Peyer's patch (tissue), 4 donors: Measurements from ENCODE around the gene ARPC5. TPM values are rescaled to one million over a fixed set of nuclear protein-coding genes. Genes with fewer than 3 reads are reported as not detected.
"Not testable (repeated sequence)": the region's sequence is repeated elsewhere in the genome, so short reads cannot be mapped to it uniquely, and the experiment has no call there.

ENCODE experiments used
- DNase-seq, 3 donors: peaks; one replicate each; pipeline ENCODE4 v3.0.0-alpha.2; 2017 to 2019
- H3K27ac ChIP-seq, 4 donors: fragments of 200-600 bp; sonication (generic); one replicate each; pipeline ENCODE4 v1.5.1; 2016 to 2019
- H3K27me3 ChIP-seq, 2 donors: fragments of 200-600 bp; sonication (generic); one replicate each; pipeline ENCODE4 v1.5.1; 2019
- H3K36me3 ChIP-seq, 3 donors: fragments of 200-600 bp; sonication (generic); one replicate each; pipeline ENCODE4 v1.5.1; 2016 to 2019
- H3K4me1 ChIP-seq, 4 donors: fragments of 200-600 bp; sonication (generic); one replicate each; pipeline ENCODE4 v1.5.1; 2016 to 2019
- H3K4me3 ChIP-seq, 4 donors: fragments of 200-600 bp; sonication (generic); 1 replicate in 3 of 4; 2 replicates in 1 of 4; pipeline ENCODE4 v1.5.1; 2016 to 2019; ENCODE audit warnings: mild to moderate bottlenecking in 1 of 4
- H3K9me3 ChIP-seq, 4 donors: fragments of 200-600 bp; sonication (generic); one replicate each; pipeline ENCODE4 v1.5.1; 2016 to 2019; ENCODE audit warnings: mild to moderate bottlenecking in 1 of 4
- POLR2A ChIP-seq, 2 donors: fragments of 450-650 bp; IDR thresholded peaks; one replicate each; pipeline ENCODE4 v1.5.1; 2017; ENCODE audit warnings: antibody characterized with exemption in 2 of 2, mild to moderate bottlenecking in 2 of 2, moderate library complexity in 2 of 2
- total RNA-seq, 4 donors: library from RNA; depleted of rRNA; stranded (reverse); fragments of >200 nt; gene quantifications; one replicate each; pipeline ENCODE4 v1.1.0, GENCODE V29; 2016
- TF ChIP-seq, protein P1 (sequence below), 6 experiments: fragments of 450-650 bp in 4 of 6; fragments of 200-600 bp in 2 of 6; sonication (generic) in 1 of 6; IDR thresholded peaks; one replicate each; pipeline ENCODE4 v1.5.1; 2017 to 2019; ENCODE audit warnings: antibody characterized with exemption in 6 of 6, mild to moderate bottlenecking in 3 of 6, moderate library complexity in 1 of 6

ARPC5 gene
- total RNA-seq, 4 donors from 2014 or later, result 57.9 to 86.7 (median 67.9) TPM

DNA sequence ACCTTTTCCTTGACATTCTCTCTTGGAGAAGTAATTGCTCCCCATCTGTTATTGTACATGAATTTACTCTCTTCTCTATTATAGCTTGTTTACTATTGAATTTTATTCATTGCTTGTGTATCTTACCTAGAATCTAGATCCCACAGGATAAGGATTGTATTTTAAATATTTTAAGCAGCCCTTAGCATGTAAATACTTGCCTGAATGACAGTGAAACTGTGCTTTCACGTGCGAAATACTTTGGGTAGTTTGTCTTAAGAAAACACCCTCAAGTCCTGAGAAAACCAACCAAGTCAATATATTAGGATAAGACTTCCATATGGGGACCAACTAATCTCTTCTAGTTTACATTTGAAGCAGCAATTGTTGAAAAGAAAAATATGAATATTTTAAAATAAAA lies 15.3 kb downstream of the ARPC5 start:
- Histone ChIP-seq H3K36me3 (peaks cover 0 to 9% (median 0%) of the 10 kb centered on the region in 3 donors), H3K4me1 (peaks cover 0 to 6% (median 0%) of the 10 kb centered on the region in 4 donors), H3K27me3 (no peaks in the 10 kb centered on the region), H3K9me3 (no peaks in the 10 kb centered on the region), H3K27ac (no peak overlapping the region), H3K4me3 (no peak overlapping the region)
- DNase-seq, result no peak
- TF ChIP-seq, protein P1, sequence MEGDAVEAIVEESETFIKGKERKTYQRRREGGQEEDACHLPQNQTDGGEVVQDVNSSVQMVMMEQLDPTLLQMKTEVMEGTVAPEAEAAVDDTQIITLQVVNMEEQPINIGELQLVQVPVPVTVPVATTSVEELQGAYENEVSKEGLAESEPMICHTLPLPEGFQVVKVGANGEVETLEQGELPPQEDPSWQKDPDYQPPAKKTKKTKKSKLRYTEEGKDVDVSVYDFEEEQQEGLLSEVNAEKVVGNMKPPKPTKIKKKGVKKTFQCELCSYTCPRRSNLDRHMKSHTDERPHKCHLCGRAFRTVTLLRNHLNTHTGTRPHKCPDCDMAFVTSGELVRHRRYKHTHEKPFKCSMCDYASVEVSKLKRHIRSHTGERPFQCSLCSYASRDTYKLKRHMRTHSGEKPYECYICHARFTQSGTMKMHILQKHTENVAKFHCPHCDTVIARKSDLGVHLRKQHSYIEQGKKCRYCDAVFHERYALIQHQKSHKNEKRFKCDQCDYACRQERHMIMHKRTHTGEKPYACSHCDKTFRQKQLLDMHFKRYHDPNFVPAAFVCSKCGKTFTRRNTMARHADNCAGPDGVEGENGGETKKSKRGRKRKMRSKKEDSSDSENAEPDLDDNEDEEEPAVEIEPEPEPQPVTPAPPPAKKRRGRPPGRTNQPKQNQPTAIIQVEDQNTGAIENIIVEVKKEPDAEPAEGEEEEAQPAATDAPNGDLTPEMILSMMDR (IDR thresholded peaks at IDR 0.05), result no peak
- no peak for TF ChIP-seq POLR2A (IDR thresholded peaks at IDR 0.05)

DNA sequence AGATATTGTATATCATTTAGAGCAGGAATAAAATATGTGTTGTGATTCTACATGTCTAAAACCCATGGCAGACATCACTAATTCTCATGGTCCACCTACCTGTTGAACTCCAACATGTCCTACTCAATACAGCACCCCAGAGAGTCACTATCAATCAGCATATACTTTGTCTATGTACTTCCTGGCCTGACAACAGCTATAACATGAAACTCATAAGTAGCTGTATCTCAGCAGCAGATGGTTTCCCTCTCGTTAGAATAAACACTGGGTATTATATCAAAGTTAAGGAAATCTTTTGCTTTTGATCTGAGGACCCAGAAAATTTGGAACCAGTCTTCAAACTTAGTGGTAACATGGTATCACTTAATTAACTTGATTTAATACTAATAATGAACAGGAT lies 15.8 kb downstream of the ARPC5 start:
- Histone ChIP-seq H3K9me3 (no peaks in the 10 kb centered on the region), H3K4me1 (peaks cover 0 to 6% (median 0%) of the 10 kb centered on the region in 4 donors), H3K27me3 (no peaks in the 10 kb centered on the region), H3K27ac (no peak overlapping the region), H3K36me3 (peaks cover 0 to 5% (median 0%) of the 10 kb centered on the region in 3 donors), H3K4me3 (no peak overlapping the region)
- DNase-seq, result no peak
- TF ChIP-seq, protein P1 (IDR thresholded peaks at IDR 0.05), result no peak
- no peak for TF ChIP-seq POLR2A (IDR thresholded peaks at IDR 0.05)

DNA sequence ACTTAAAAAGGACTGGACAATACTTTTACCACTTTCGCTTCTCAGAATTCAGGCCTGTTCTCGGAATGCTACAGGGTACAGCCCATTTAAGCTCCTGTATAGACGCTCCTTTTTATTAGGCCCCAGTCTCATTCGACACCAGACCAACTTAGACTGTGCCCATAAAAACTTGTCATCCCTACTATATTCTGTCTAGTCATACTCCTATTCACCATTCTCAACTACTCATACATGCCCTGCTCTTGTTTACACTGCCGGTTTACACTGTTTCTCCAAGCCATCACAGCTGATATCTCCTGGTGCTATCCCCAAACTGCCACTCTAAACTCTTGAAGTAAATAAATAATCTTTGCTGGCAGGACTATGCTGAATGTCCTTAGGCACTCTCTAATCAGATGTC lies 17.4 kb downstream of the ARPC5 start:
- H3K27ac ChIP-seq, H3K36me3 ChIP-seq, H3K4me3 ChIP-seq, DNase-seq, H3K9me3 ChIP-seq, H3K4me1 ChIP-seq, H3K27me3 ChIP-seq: not testable (repeated sequence)

- not testable (repeated sequence) for H3K9me3 ChIP-seq, H3K4me3 ChIP-seq, H3K27ac ChIP-seq, H3K27me3 ChIP-seq, H3K36me3 ChIP-seq, DNase-seq
- peaks cover 0 to 17% (median 0%) of the 10 kb centered on the region in 4 donors for H3K4me1 ChIP-seq
These were observed 22.6 kb downstream of the ARPC5 start for GRCh38 chr1:183612975-183613374.

DNA sequence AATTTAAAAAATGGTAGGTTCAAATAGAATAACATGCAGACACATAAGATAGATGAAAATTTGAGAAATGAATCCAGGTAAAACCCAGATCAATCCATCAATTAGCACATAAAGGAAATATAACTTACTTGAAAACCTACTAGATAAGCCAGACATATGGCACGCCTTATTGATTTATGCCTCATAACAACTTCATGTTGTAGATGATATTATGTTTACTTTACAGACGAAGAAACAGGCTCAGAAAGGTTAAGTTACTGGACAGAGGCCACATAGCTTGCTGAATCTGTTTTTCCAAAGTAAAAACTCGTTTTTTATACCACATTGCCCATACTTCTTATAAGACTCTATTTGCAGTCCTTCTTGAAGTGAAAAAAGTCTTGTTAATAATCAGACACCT lies 23.2 kb downstream of the ARPC5 start:
- Histone ChIP-seq H3K27me3 (no peaks in the 10 kb centered on the region), H3K27ac (no peak overlapping the region), H3K9me3 (no peaks in the 10 kb centered on the region), H3K4me3 (no peak overlapping the region), H3K4me1 (peaks cover 0 to 17% (median 0%) of the 10 kb centered on the region in 4 donors), H3K36me3 (no peaks in the 10 kb centered on the region)
- TF ChIP-seq, protein P1 (IDR thresholded peaks at IDR 0.05), result no peak
- TF ChIP-seq POLR2A (IDR thresholded peaks at IDR 0.05), result no peak
- no peak for DNase-seq

DNA sequence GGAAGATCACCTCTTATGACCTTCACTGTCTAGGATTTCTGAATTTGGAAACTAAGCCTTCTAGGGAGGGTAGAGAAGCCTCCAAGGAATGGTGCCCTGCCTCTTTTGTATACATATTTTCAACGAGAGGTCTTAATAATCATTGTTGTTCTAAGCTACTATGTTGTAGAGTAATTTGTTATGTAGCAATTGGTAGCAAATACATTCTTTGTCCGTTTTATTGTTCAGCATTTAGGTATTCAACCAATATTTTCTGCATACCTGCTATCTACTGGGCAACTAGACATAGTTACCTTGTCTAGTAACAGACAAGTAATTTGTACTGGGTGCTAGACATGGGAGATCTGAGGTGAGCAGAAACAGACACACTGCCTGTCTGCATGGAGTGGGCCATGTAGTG lies 24.6 kb downstream of the ARPC5 start:
- Histone ChIP-seq H3K4me3 (no peak overlapping the region), H3K9me3 (no peaks in the 10 kb centered on the region), H3K27me3 (no peaks in the 10 kb centered on the region), H3K27ac (no peak overlapping the region), H3K36me3 (no peaks in the 10 kb centered on the region), H3K4me1 (peaks cover 0 to 17% (median 0%) of the 10 kb centered on the region in 4 donors)
- TF ChIP-seq, protein P1 (IDR thresholded peaks at IDR 0.05), result no peak
- no peak for TF ChIP-seq POLR2A (IDR thresholded peaks at IDR 0.05)
- no peak for DNase-seq

DNA sequence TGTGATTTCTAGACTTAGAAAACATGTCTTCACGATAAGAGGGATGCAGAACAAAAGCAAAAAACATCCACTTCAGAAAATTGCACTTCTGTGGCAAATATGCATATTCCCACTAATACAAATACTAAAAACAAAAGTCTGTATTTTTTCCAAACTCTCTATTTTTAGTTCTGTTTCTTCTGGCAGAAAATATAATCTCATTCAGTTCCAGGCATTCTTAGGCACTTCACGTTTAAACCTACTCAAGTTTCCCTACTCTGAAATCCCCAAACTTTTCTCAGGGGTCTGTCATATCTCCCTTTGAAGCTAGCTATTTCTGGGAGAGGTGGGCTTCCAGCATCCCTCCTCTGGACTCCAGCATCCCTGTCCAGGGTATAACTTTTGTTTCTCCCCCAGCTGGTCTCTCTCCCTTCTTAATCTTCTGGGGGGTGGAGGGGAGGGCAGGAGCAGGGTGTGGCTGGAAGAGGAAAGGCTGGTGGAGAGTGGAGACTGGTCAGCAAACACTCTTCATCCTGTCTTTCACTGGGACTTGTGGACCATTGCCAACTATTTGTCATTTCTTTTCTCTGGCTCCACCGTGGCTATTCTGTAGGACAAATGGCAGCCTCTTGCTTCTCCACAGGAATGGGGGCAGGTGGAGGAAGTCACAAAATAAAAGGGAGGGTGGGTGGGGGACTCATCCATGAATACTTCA lies 25.7 kb downstream of the ARPC5 start:
- TF ChIP-seq, protein P1 (IDR thresholded peaks at IDR 0.05), result no peak
- TF ChIP-seq POLR2A (IDR thresholded peaks at IDR 0.05), result no peak
- H3K27ac ChIP-seq, result peak overlapping the region in 2 of 4 donors; percentile 6 to 36
- H3K9me3 ChIP-seq, result no peaks in the 10 kb centered on the region
- no peak for DNase-seq
- H3K27me3 ChIP-seq, result no peaks in the 10 kb centered on the region
- no peak overlapping the region for H3K4me3 ChIP-seq
- no peaks in the 10 kb centered on the region for H3K36me3 ChIP-seq
- H3K4me1 ChIP-seq, result peaks cover 0 to 17% (median 0%) of the 10 kb centered on the region in 4 donors
